ENCODE measurements around the gene YY1AP1. TPM values are rescaled to one million over a fixed set of nuclear protein-coding genes. Genes with fewer than 3 reads are reported as not detected.
"Not testable (repeated sequence)": the region's sequence is repeated elsewhere in the genome, so short reads cannot be mapped to it uniquely, and the experiment has no call there.

Gene YY1AP1
- polyA plus RNA-seq, 3 donors, result 14.0 to 93.4 (median 24.3) TPM

DNA sequence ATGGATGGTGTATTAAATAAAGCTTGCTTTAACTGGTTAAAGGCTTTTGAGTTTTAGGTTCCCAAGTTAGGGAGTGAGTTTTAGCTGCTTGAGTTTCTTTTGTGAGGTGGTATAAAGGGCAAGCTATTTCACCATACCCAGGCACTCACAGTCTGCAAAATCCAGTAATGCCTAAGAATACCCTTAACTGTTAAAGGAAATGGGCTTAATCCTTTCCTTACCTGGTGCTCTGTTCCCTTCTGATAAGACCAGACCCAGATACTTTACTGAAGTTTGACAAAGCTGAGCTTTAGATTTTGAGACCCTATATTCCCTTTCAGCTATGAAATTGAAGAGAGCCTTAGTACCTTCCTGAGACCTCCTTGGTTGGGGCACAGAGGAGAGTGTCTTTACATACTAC, 48.2 kb downstream of the YY1AP1 start:
- intact Hi-C loops (cut with micrococcal nuclease), result no loop called here
- no peaks in the 10 kb centered on the region for H3K27me3 ChIP-seq (ENCODE audit: control insufficient read depth in 2 of 2, insufficient read depth in 2 of 2, low read length in 2 of 2)
- Mint-ChIP-seq H3K4me3 (no peak overlapping the region), H3K9me3 (peaks cover 16 to 37% (median 26%) of the 10 kb centered on the region in 7 donors), H3K36me3 (no peaks in the 10 kb centered on the region), H3K4me1 (peaks cover 22% of the 10 kb centered on the region), H3K27me3 (ENCODE audit: low read depth in 3 of 3) (peaks cover 0 to 3% (median 2%) of the 10 kb centered on the region in 3 donors), H3K27ac (no peak overlapping the region)
- no peak overlapping the region for H3K9ac ChIP-seq (ENCODE audit: insufficient read depth, low read length, poor library complexity, severe bottlenecking)
- H3K9me3 ChIP-seq (replicated peaks in 1 of 2; ENCODE audit: control insufficient read depth in 1 of 2, insufficient read depth in 1 of 2, low read length in 2 of 2), result peaks cover 27 to 28% of the 10 kb centered on the region in 2 donors
- no peaks in the 10 kb centered on the region for H4K20me1 ChIP-seq (ENCODE audit: insufficient read depth, low read length)
- H2AFZ ChIP-seq (ENCODE audit: insufficient read depth, low read depth, low read length, poor library complexity, severe bottlenecking), result no peak overlapping the region
- peaks cover 22 to 26% of the 10 kb centered on the region in 2 donors for H3K4me1 ChIP-seq (ENCODE audit: control insufficient read depth in 1 of 2, insufficient read depth in 2 of 2, low read length in 2 of 2)
- H3K36me3 ChIP-seq (replicated peaks in 1 of 2; ENCODE audit: control insufficient read depth in 1 of 2, insufficient read depth in 2 of 2, low read length in 2 of 2), result no peaks in the 10 kb centered on the region
- H3K79me2 ChIP-seq (ENCODE audit: insufficient read depth, low read length), result peaks cover 14% of the 10 kb centered on the region
- no peak overlapping the region for H3K27ac ChIP-seq (ENCODE audit: low read depth in 1 of 2, low read length in 2 of 2)
- no peak for DNase-seq
- H3K4me3 ChIP-seq (replicated peaks in 1 of 3; ENCODE audit: low read depth in 2 of 3, low read length in 3 of 3), result no peak overlapping the region
- no peak overlapping the region for H3K4me2 ChIP-seq (replicated peaks; ENCODE audit: extremely low read depth, low read length, poor library complexity, severe bottlenecking)
- TF ChIP-seq, protein P1, sequence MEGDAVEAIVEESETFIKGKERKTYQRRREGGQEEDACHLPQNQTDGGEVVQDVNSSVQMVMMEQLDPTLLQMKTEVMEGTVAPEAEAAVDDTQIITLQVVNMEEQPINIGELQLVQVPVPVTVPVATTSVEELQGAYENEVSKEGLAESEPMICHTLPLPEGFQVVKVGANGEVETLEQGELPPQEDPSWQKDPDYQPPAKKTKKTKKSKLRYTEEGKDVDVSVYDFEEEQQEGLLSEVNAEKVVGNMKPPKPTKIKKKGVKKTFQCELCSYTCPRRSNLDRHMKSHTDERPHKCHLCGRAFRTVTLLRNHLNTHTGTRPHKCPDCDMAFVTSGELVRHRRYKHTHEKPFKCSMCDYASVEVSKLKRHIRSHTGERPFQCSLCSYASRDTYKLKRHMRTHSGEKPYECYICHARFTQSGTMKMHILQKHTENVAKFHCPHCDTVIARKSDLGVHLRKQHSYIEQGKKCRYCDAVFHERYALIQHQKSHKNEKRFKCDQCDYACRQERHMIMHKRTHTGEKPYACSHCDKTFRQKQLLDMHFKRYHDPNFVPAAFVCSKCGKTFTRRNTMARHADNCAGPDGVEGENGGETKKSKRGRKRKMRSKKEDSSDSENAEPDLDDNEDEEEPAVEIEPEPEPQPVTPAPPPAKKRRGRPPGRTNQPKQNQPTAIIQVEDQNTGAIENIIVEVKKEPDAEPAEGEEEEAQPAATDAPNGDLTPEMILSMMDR (IDR thresholded peaks at IDR 0.05), result no peak

DNA sequence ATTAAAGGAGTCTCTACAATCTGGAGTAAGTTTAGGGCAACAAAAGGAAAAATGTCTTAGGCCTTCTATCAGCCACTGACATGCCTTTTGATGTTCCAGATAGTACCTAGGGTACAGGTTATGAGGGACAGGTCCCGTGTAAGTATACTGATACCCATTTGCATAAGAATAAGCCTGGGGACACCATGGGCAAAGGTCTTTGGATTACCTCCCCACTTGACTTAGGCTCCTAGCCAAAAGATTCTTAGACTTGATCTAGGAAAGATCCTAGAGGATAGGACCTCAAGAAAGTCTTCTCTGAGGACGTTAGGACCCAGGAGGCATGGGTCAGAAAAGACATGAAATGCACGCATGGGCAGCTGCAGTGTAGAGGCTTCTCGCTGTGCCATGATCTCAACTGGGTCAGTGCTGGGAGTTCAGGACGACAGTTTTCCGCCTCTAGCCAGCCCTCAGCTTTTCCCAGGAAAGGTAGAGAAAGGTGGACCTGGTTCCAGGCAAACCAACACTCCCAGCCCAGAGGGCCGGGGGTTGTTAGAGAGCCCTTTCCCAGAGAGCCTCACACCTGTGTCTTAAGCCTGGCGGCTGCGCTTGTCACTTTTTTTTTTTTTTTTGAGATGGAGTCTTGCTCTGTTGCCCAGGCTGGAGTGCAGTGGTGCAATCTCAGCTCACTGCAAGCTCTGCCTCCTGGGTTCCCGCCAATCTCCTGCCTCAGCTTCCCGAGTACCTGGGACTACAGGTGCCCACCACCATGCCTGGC, 52.0 kb downstream of the YY1AP1 start:
- Histone ChIP-seq H3K4me2 (replicated peaks; ENCODE audit: extremely low read depth, low read length, poor library complexity, severe bottlenecking) (peak overlapping the region; percentile 78), H2AFZ (ENCODE audit: insufficient read depth, low read depth, low read length, poor library complexity, severe bottlenecking) (peak overlapping the region; percentile 84), H3K9me3 (replicated peaks in 1 of 2; ENCODE audit: control insufficient read depth in 1 of 2, insufficient read depth in 1 of 2, low read length in 2 of 2) (peaks cover 5 to 6% of the 10 kb centered on the region in 2 donors), H3K27me3 (ENCODE audit: control insufficient read depth in 2 of 2, insufficient read depth in 2 of 2, low read length in 2 of 2) (no peaks in the 10 kb centered on the region), H3K4me1 (ENCODE audit: control insufficient read depth in 1 of 2, insufficient read depth in 2 of 2, low read length in 2 of 2) (peaks cover 21 to 26% of the 10 kb centered on the region in 2 donors), H3K79me2 (ENCODE audit: insufficient read depth, low read length) (peaks cover 14% of the 10 kb centered on the region), H3K4me3 (replicated peaks in 1 of 3; ENCODE audit: low read depth in 2 of 3, low read length in 3 of 3) (peak overlapping the region; percentile 83 to 97 (median 83)), H4K20me1 (ENCODE audit: insufficient read depth, low read length) (no peaks in the 10 kb centered on the region), H3K9ac (ENCODE audit: insufficient read depth, low read length, poor library complexity, severe bottlenecking) (peak overlapping the region; percentile 67), H3K36me3 (replicated peaks in 1 of 2; ENCODE audit: control insufficient read depth in 1 of 2, insufficient read depth in 2 of 2, low read length in 2 of 2) (no peaks in the 10 kb centered on the region), H3K27ac (ENCODE audit: low read depth in 1 of 2, low read length in 2 of 2) (peak overlapping the region; percentile 50 to 86)
- WGBS (ENCODE audit: insufficient coverage), result 76% methylated on average over 7 of the region's 11 CpGs
- peaks cover under 1 to 11% (median 3%) of the 10 kb centered on the region in 7 donors for H3K9me3 Mint-ChIP-seq
- no peaks in the 10 kb centered on the region for H3K36me3 Mint-ChIP-seq
- peak overlapping the region; percentile 91 to 97 for H3K4me3 Mint-ChIP-seq
- DNase-seq, result no peak
- H3K4me1 Mint-ChIP-seq, result peaks cover 21% of the 10 kb centered on the region
- peak overlapping the region; percentile 92 to 97 (median 94) for H3K27ac Mint-ChIP-seq
- TF ChIP-seq, protein P1 (IDR thresholded peaks at IDR 0.05), result no peak
- intact Hi-C loops (cut with micrococcal nuclease), result no loop called here
- peaks cover 0 to 3% (median 0%) of the 10 kb centered on the region in 3 donors for H3K27me3 Mint-ChIP-seq (ENCODE audit: low read depth in 3 of 3)

DNA sequence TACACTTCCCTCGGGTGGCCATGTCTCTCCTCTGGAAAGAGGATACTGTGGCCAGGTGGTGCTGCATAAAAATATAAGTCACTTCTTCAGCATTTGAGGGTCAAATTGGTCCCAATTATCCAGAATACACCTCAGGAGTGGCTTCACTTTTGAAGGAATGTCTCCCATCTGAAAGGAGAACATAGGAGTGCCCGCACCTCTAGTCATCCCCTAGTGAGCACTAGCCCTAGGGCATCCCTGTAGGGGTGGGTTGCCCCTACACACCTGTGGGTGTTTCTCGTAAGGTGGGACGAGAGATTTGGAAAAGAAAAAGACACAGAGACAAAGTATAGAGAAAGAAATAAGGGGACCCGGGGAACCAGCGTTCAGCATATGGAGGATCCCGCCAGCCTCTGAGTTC, 62.1 kb downstream of the YY1AP1 start:
- H3K27me3 ChIP-seq (ENCODE audit: control insufficient read depth in 2 of 2, insufficient read depth in 2 of 2, low read length in 2 of 2); H3K4me1 ChIP-seq (ENCODE audit: control insufficient read depth in 1 of 2, insufficient read depth in 2 of 2, low read length in 2 of 2); H3K36me3 Mint-ChIP-seq; H3K27ac ChIP-seq (ENCODE audit: low read depth in 1 of 2, low read length in 2 of 2); H3K9ac ChIP-seq (ENCODE audit: insufficient read depth, low read length, poor library complexity, severe bottlenecking); H3K36me3 ChIP-seq (replicated peaks in 1 of 2; ENCODE audit: control insufficient read depth in 1 of 2, insufficient read depth in 2 of 2, low read length in 2 of 2); DNase-seq; H3K4me2 ChIP-seq (replicated peaks; ENCODE audit: extremely low read depth, low read length, poor library complexity, severe bottlenecking); H3K4me3 Mint-ChIP-seq; H3K27ac Mint-ChIP-seq; H3K27me3 Mint-ChIP-seq (ENCODE audit: low read depth in 3 of 3); intact Hi-C loops (cut with micrococcal nuclease); H3K4me1 Mint-ChIP-seq; H3K4me3 ChIP-seq (replicated peaks in 1 of 3; ENCODE audit: low read depth in 2 of 3, low read length in 3 of 3); H3K9me3 ChIP-seq (replicated peaks in 1 of 2; ENCODE audit: control insufficient read depth in 1 of 2, insufficient read depth in 1 of 2, low read length in 2 of 2); H3K79me2 ChIP-seq (ENCODE audit: insufficient read depth, low read length); H4K20me1 ChIP-seq (ENCODE audit: insufficient read depth, low read length); H2AFZ ChIP-seq (ENCODE audit: insufficient read depth, low read depth, low read length, poor library complexity, severe bottlenecking): not testable (repeated sequence)
- H3K9me3 Mint-ChIP-seq, result peaks cover 0 to 18% (median 13%) of the 10 kb centered on the region in 7 donors
- no CpG with 5 or more reads among the region's 7 CpGs for WGBS (ENCODE audit: insufficient coverage)

Measured in CD14-positive monocyte (primary cell).